K562 (cell line): ENCODE data around the gene MALRD1. TPM values are rescaled to one million over a fixed set of nuclear protein-coding genes. Genes with fewer than 3 reads are reported as not detected.

Source experiments
- ATAC-seq: fragments of 200-7000 bp; cut with Tn5 transposase; 3 replicates; pipeline ENCODE4 v1.9.1; 2020; ENCODE audit warnings: moderate library complexity
- BruUV-seq: library from RNA; stranded (reverse); fragments of 400-500 nt; replicated peaks from 2 replicates; lab custom pipeline; 2021; lab: Mats Ljungman, UMichigan
- CTCF ChIA-PET: fragments of 300-600 bp; formaldehyde crosslinking; extraction: SDS; loops from one replicate; lab custom pipeline; 2021; ENCODE audit warnings: low intra/inter-chr PET ratio; lab: Yijun Ruan, JAX
- POLR2A ChIA-PET: fragments of 300-600, 350-650 bp; sonication (Branson Sonifier 250); formaldehyde crosslinking; extraction: SDS; loops from one replicate; lab custom pipeline; 2021; ENCODE audit warnings: antibody characterized with exemption, inconsistent platforms; lab: Yijun Ruan, JAX
- DNase-seq, 4 experiments: peaks; one replicate each; pipeline versions ENCODE4 v3.0.0 to v3.0.0-alpha.2; 2011 to 2018; ENCODE audit warnings: low spot score in 3 of 4, mixed read lengths in 3 of 4; ENCODE audit errors: extremely low read depth in 1 of 4
- FAIRE-seq: peaks from 2 replicates; lab custom pipeline; 2011; peaks lifted over from hg19 to GRCh38; lab: Jason Lieb, UNC
- H2AFZ ChIP-seq: 2 replicates; pipeline ENCODE4 v1.6.0; 2011; ENCODE audit warnings: low read depth, low read length, control low read depth, inconsistent platforms
- H3K27ac ChIP-seq: fragments of 200-600 bp; 3 replicates; pipeline ENCODE4 v1.8.0; 2011; ENCODE audit warnings: low read depth, mild to moderate bottlenecking, control low read depth, inconsistent platforms, low read length, moderate library complexity, mixed read lengths; ENCODE audit errors: extremely low read depth
- H3K27me3 ChIP-seq, 2 experiments: fragments of 300-600 bp in 1 of 2; 2 replicates in 1 of 2; 3 replicates in 1 of 2; pipeline versions ENCODE4 v1.6.0 to v1.8.0; 2011; ENCODE audit warnings: inconsistent platforms in 2 of 2, low read length in 2 of 2, mild to moderate bottlenecking in 1 of 2, mixed read lengths in 1 of 2, moderate library complexity in 1 of 2; ENCODE audit not compliant: control insufficient read depth in 2 of 2, insufficient read depth in 2 of 2
- H3K36me3 ChIP-seq: fragments of 300-600 bp; 3 replicates; pipeline ENCODE4 v1.8.0; 2011; ENCODE audit warnings: mild to moderate bottlenecking, low read length, inconsistent platforms; ENCODE audit not compliant: control insufficient read depth, insufficient read depth
- H3K4me1 ChIP-seq, 2 experiments: fragments of 200-600 bp in 1 of 2; replicated peaks in 1 of 2; 2 replicates in 1 of 2; 3 replicates in 1 of 2; pipeline versions ENCODE4 v1.5.1 to v1.8.0; 2011; ENCODE audit warnings: inconsistent platforms in 2 of 2, low read length in 2 of 2, mild to moderate bottlenecking in 1 of 2, mixed read lengths in 1 of 2, moderate library complexity in 1 of 2; ENCODE audit not compliant: control insufficient read depth in 2 of 2, insufficient read depth in 2 of 2
- H3K4me2 ChIP-seq: 2 replicates; pipeline ENCODE4 v1.6.1; 2011; ENCODE audit warnings: low read length, control low read depth, inconsistent platforms, mixed read lengths; ENCODE audit not compliant: insufficient read depth
- H3K4me3 ChIP-seq: fragments of 200-600 bp; sonication (generic), shearing (Covaris generic); 2 replicates; pipeline ENCODE4 v1.5.1; 2016; ENCODE audit warnings: control low read depth, inconsistent platforms
- H3K79me2 ChIP-seq: fragments of 200-600 bp; 3 replicates; pipeline ENCODE4 v1.8.0; 2011; ENCODE audit warnings: low read length, inconsistent platforms; ENCODE audit not compliant: control insufficient read depth, insufficient read depth
- H3K9ac ChIP-seq, 2 experiments: 2 replicates each; pipeline versions ENCODE4 v1.6.0 to v1.6.1; 2011; ENCODE audit warnings: low read depth in 2 of 2, low read length in 2 of 2, control low read depth in 1 of 2, inconsistent platforms in 1 of 2, mild to moderate bottlenecking in 1 of 2, mixed read lengths in 1 of 2; ENCODE audit not compliant: insufficient read depth in 1 of 2
- H3K9me1 ChIP-seq: one replicate; pipeline ENCODE4 v1.6.0; 2011; ENCODE audit warnings: inconsistent platforms, mild to moderate bottlenecking, low read length, moderate library complexity; ENCODE audit not compliant: control insufficient read depth, insufficient read depth
- H3K9me3 ChIP-seq: replicated peaks from 2 replicates; pipeline ENCODE4 v1.5.1; 2011; ENCODE audit warnings: low read depth, low read length, inconsistent platforms; ENCODE audit not compliant: control insufficient read depth, insufficient read depth
- H4K20me1 ChIP-seq: replicated peaks from 2 replicates; pipeline ENCODE4 v1.6.1; 2011; ENCODE audit warnings: low read length, inconsistent platforms, mixed read lengths; ENCODE audit not compliant: control insufficient read depth, insufficient read depth
- ERF ChIP-seq: fragments of 450-650 bp; formaldehyde crosslinking; IDR thresholded peaks from 2 replicates; pipeline ENCODE4 v1.4.0; 2020; ENCODE audit warnings: mild to moderate bottlenecking, mixed read lengths
- GATAD2A ChIP-seq: fragments of 450-650 bp; IDR thresholded peaks from 2 replicates; pipeline ENCODE4 v1.6.1; 2017
- GTF3C2 ChIP-seq: IDR thresholded peaks from 3 replicates; pipeline ENCODE4 v1.6.1; 2011; ENCODE audit warnings: borderline replicate concordance, mild to moderate bottlenecking, moderate library complexity; ENCODE audit not compliant: insufficient read length; ENCODE audit errors: extremely low read depth
- KLF16 ChIP-seq: IDR thresholded peaks from 2 replicates; pipeline ENCODE4 v1.6.1; 2016; ENCODE audit warnings: antibody characterized with exemption
- NCOR1 ChIP-seq: fragments of 450-650 bp; IDR thresholded peaks from 2 replicates; pipeline ENCODE4 v1.6.1; 2016; ENCODE audit warnings: mild to moderate bottlenecking, moderate library complexity
- PPARD ChIP-seq: fragments of 250-450 bp; sonication (Bioruptor Pico); IDR thresholded peaks from 2 replicates; pipeline ENCODE4 v1.8.0; 2022; ENCODE audit warnings: inconsistent platforms, mild to moderate bottlenecking, moderate library complexity
- TAF1 ChIP-seq: IDR thresholded peaks from 2 replicates; pipeline ENCODE4 v1.6.1; 2011; ENCODE audit warnings: mild to moderate bottlenecking, low read length, moderate library complexity; ENCODE audit not compliant: insufficient read depth, control insufficient read depth, severe bottlenecking; ENCODE audit errors: extremely low read depth
- TCF3 ChIP-seq: sonication (generic); formaldehyde crosslinking; IDR thresholded peaks from 2 replicates; pipeline ENCODE4 v1.4.0; 2020; ENCODE audit warnings: mild to moderate bottlenecking, missing genetic modification reagents
- U2AF1 ChIP-seq: fragments of 200-400 bp; formaldehyde crosslinking; optimal IDR thresholded peaks from 2 replicates; pipeline ENCODE3; 2017; ENCODE audit warnings: mild to moderate bottlenecking, low read depth, low read length, moderate library complexity
- ZNF280B ChIP-seq: fragments of 250-450 bp; sonication (Bioruptor Pico); IDR thresholded peaks from 2 replicates; pipeline ENCODE4 v1.5.1; 2021; ENCODE audit warnings: mild to moderate bottlenecking
- ZNF354B ChIP-seq: fragments of 250-450 bp; sonication (Bioruptor Pico); IDR thresholded peaks from 2 replicates; pipeline ENCODE4 v1.4.0; 2020
- WGBS: fragments of 100-300 bp; shearing (Covaris generic); methylation state at CpG from one replicate; pipeline ENCODE4 v1.1.6; 2016; ENCODE audit warnings: low coverage, mixed read lengths; ENCODE audit not compliant: insufficient coverage; ENCODE audit errors: missing lambda C conversion rate; 5-methylcytosine and 5-hydroxymethylcytosine counted together
- in situ Hi-C: fragments of 300-500 bp; cut with MboI; formaldehyde crosslinking; loops from 4 replicates; pipeline ENCODE4 v1.15.0; 2018; ENCODE audit warnings: inconsistent platforms, mixed read lengths
- intact Hi-C: fragments of 100-400 bp; cut with micrococcal nuclease; formaldehyde crosslinking; loops from 2 replicates; pipeline ENCODE4 v1.14.2; 2022
- polyA plus RNA-seq, 8 experiments: library from polyadenylated mRNA; depleted of rRNA in 4 of 8; stranded (reverse) in 5 of 8; unstranded in 3 of 8; fragments of >200 nt; fragmentation: Nextera tagmentation in 2 of 8; fragmentation: Illumina TruSeq in 1 of 8; extraction: Ambion mirVana in 2 of 8; extraction: Trizol in 1 of 8; gene quantifications; 2 replicates each; pipeline versions ENCODE4 v1.2.1 to v1.2.3, GENCODE V29; 2011 to 2014; ENCODE audit warnings: inconsistent platforms in 1 of 8, missing spikeins in 1 of 8
- total RNA-seq, 7 experiments: library from RNA; depleted of rRNA in 6 of 7; stranded (reverse); fragments of >200 nt in 6 of 7; fragmentation: Illumina TruSeq in 2 of 7; extraction: Trizol in 2 of 7; gene quantifications; 2 replicates each; pipeline versions ENCODE4 v1.2.1 to v1.2.3, GENCODE V29; 2011 to 2021; ENCODE audit warnings: low replicate concordance in 1 of 7

The MALRD1 gene
- total and polyA plus RNA-seq, 9 of the 15 experiments (the other 6 are each of a cell fraction or from before 2014, with no cell fraction given) = not detected

- ATAC-seq (no peak), DNase-seq (no peak), FAIRE-seq (no peak)
- Histone ChIP-seq H3K4me3 (no peak overlapping the region), H3K27me3 (no peaks in the 10 kb centered on the region), H3K36me3 (no peaks in the 10 kb centered on the region), H2AFZ (no peak overlapping the region), H3K79me2 (no peaks in the 10 kb centered on the region), H3K27ac (no peak overlapping the region), H3K4me2 (no peak overlapping the region), H4K20me1 (no peaks in the 10 kb centered on the region), H3K9ac (no peak overlapping the region), H3K4me1 (no peaks in the 10 kb centered on the region), H3K9me3 (no peaks in the 10 kb centered on the region), H3K9me1 (no peaks in the 10 kb centered on the region)
- ChIA-PET CTCF (no interaction called here), POLR2A (no interaction called here)
- no TSS peak for BruUV-seq
- intact Hi-C loops (no loop called here), in situ Hi-C loops (no loop called here)
- no peak for TF ChIP-seq TAF1
- no peak for TF ChIP-seq NCOR1
- no peak for TF ChIP-seq PPARD (CRISPR knock-in tag)
- TF ChIP-seq GATAD2A = no peak
- TF ChIP-seq U2AF1 = no peak
- no peak for TF ChIP-seq GTF3C2
- no peak for TF ChIP-seq ERF (CRISPR knock-in tag)
- TF ChIP-seq KLF16 = no peak
- TF ChIP-seq ZNF354B (CRISPR knock-in tag) = no peak
- no peak for TF ChIP-seq TCF3
- TF ChIP-seq ZNF280B (CRISPR knock-in tag) = no peak
- WGBS = 3% methylated on average over 2 of the region's 2 CpGs
Measured at GRCh38 chr10:19200211-19200610, 151.6 kb downstream of the MALRD1 start.
